ENCODE results near the gene MAP1LC3B. TPM values are rescaled to one million over a fixed set of nuclear protein-coding genes. Genes with fewer than 3 reads are reported as not detected.
"Not testable (repeated sequence)": the region's sequence is repeated elsewhere in the genome, so short reads cannot be mapped to it uniquely, and the experiment has no call there.

Gene MAP1LC3B
- total RNA-seq, 2 donors from 2014 or later: 57.3 to 69.1 TPM

DNA sequence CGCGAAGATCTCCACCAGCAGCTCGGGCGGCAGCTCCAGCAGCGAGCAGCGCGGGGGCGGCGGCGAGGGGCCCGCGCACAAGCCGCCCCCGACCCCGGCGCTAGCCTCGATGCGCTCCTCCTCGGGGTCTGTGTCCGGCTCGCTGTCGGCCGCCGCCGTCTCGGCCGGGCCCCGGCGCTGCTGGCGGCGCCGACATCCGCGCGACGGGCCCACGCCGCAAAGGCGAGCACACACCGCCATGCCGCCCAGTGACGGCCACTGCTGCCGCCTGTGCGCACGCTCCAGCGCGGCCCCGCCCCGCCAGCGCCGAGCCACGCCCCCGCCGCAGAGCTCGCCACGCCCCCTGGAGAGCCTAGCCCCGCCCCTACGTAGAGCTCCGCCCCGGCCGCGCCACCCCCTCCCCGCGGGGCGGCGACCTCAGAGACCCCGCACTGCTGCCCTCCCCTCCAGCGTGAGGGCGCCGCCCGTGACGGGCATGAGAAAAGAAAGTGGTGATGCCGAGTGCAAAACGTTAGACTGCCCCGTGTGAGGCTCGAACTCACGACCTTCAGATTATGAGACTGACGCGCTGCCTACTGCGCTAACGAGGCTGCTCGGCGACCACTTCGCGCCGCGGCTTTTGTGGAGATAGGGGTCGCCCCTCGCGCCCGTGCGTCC, 8.5 kb upstream of the MAP1LC3B start, which contains the start of gene FBXO31:
FBXO31 (minus strand) TSS at position 272 of the 657 bp plus-strand sequence; CDS start at position 240, 32 bp downstream.
- peak; percentile 65 for ATAC-seq (replicated peaks)
- Mint-ChIP-seq H3K27ac (peak within 1 kb of the TSS; percentile 100), H3K9me3 (no peaks in the 10 kb centered on the region), H3K4me1 (peaks cover 30% of the 10 kb centered on the region), H3K27me3 (no peaks in the 10 kb centered on the region), H3K36me3 (ENCODE audit: low read depth) (peaks cover 25% of the 10 kb centered on the region), H3K4me3 (peak within 1 kb of the TSS; percentile 92)

DNA sequence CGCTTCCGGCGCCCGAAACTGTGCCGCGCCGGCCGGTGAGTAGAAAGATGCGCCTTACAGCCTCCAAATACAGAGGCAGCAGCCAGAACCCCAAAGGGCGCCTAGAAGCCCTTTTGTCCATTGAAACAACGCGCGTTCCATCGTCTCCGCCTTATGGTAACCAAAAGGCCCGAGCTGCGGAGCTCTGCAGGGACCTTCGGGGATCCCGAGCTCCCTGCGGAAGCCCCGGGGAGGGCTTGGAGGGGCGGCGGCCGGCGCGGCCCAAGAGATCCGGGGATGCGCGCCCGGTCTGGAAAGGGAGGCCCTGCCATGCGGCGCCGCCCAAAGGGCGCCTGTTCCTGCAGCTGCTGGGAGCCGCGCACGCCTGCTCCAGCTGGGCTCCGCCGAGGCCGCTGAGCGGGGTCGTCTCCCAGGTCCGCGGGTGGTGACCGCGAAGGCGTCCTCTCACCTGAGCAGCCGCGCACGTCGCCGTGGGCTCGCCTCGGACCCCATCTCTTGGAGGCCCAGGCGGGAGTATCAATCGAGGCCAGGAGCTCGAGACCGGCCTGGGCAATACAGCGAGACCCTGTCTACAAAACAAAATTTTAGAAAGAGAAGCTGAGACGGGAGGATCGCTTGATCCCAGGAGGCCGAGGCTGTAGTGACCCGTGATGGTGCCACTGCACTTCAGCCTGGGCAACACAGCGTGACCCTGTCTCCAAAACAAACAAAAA, 7.8 kb upstream of the MAP1LC3B start:
- no peaks in the 10 kb centered on the region for H3K9me3 Mint-ChIP-seq
- H3K27me3 Mint-ChIP-seq: no peaks in the 10 kb centered on the region
- peak overlapping the region; percentile 85 for H3K4me3 Mint-ChIP-seq
- peaks cover 20% of the 10 kb centered on the region for H3K36me3 Mint-ChIP-seq (ENCODE audit: low read depth)
- peak overlapping the region; percentile 100 for H3K27ac Mint-ChIP-seq
- H3K4me1 Mint-ChIP-seq: peaks cover 31% of the 10 kb centered on the region
- ATAC-seq (replicated peaks): peak; percentile 1

DNA sequence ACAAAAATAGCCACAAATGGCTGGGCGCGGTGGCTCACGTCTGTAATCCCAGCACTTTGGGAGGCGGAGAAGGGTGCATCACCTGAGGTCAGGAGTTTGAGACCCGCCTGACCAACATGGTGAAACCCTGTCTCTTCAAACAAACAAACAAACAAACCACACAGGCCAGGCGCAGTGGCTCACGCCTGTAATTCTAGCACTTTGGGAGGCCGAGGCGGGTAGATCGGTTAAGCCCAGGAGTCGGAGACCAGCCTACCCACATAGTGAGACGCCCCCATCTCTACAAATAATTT, 7.3 kb upstream of the MAP1LC3B start:
- H3K27me3 Mint-ChIP-seq; ATAC-seq (replicated peaks); H3K9me3 Mint-ChIP-seq: not testable (repeated sequence)
- Mint-ChIP-seq H3K36me3 (ENCODE audit: low read depth) (peaks cover 18% of the 10 kb centered on the region), H3K27ac (peak overlapping the region; percentile 100), H3K4me1 (peaks cover 33% of the 10 kb centered on the region), H3K4me3 (peak overlapping the region; percentile 85)

DNA sequence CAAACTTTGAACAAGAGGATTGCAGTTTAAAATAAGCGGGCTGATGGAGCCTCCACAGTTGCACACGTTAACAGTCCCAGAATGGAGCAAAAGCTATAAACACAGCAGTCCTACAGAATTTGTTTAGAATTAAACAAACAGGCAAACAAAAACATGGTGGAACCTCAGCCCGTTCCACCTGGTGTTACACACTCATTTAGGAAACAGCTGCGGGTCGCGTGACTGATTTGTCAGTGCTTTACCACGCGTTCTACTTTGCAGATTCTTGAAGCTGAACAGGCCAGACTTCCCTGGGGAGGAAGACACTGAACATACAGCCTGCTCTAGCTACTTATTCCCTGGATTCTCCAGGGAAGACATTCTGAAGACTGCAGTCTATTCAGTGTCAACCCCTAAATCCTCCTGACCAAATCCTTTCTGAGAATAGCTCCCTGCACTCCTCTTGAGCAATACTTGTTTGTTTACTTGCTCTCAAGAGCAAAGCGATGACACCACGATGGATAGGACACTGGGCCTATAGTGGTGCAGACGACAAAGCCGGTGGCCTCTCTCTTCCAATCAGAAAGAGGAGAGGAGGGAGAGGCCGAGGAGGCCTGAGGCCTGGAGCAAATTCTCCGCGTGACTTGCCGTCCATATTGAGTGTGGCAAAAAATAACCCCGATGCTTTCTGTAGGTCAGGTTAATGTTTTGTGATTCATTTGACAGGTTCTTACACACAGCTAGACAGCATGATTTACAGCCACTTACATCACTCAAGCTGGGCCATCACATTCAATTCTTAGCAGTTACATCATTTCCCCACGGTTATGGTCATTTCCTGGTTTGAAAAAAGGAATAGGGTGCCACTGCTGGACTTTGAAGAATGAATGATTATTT, 4.0 kb upstream of the MAP1LC3B start:
- peaks cover 11% of the 10 kb centered on the region for H3K36me3 Mint-ChIP-seq (ENCODE audit: low read depth)
- no peaks in the 10 kb centered on the region for H3K27me3 Mint-ChIP-seq
- peak; percentile 75 for ATAC-seq (replicated peaks)
- no peaks in the 10 kb centered on the region for H3K9me3 Mint-ChIP-seq
- peak overlapping the region; percentile 88 for H3K27ac Mint-ChIP-seq
- peak overlapping the region; percentile 77 for H3K4me3 Mint-ChIP-seq
- peaks cover 18% of the 10 kb centered on the region for H3K4me1 Mint-ChIP-seq

DNA sequence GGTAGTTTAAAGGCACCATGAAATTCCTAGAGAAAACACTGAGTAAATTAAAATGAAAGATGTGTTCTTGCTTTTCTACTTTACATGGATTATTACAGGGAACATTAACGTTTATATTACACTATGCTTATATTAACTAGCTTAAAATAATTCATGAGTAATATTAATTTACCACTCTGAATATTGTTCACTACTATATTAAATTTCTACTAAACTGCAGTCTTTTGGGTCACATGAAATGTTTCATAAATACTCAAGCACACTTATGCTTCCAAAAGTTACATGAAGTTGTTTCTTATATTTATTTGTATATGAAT, 3.4 kb upstream of the MAP1LC3B start:
- Mint-ChIP-seq H3K27me3 (no peaks in the 10 kb centered on the region), H3K4me1 (peaks cover 23% of the 10 kb centered on the region), H3K4me3 (peak overlapping the region; percentile 77), H3K9me3 (no peaks in the 10 kb centered on the region), H3K36me3 (ENCODE audit: low read depth) (peaks cover 14% of the 10 kb centered on the region), H3K27ac (peak overlapping the region; percentile 88)
- no peak for ATAC-seq (replicated peaks)

DNA sequence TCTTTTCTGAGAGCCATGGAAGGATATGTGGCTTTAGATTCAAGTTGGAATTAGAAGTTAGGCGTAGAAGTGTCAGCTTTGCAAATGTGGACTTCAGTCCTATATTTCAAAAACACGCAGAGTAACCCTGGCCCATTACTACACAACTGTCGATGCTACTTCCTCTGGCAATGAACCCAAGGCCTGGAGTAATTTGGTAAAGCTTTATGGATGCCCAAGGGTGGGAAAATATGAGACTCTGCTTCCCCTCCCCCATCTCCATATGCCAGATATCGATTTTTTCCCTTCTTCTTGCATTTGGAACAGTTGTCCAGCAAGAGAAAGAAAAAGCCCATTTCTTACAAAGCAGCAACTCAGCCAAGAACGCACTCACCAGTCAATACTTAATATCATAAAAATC, 2.9 kb upstream of the MAP1LC3B start:
- no peaks in the 10 kb centered on the region for H3K27me3 Mint-ChIP-seq
- H3K4me3 Mint-ChIP-seq: peak overlapping the region; percentile 77
- peak overlapping the region; percentile 84 for H3K27ac Mint-ChIP-seq
- ATAC-seq (replicated peaks): no peak
- peaks cover 14% of the 10 kb centered on the region for H3K36me3 Mint-ChIP-seq (ENCODE audit: low read depth)
- no peaks in the 10 kb centered on the region for H3K9me3 Mint-ChIP-seq
- H3K4me1 Mint-ChIP-seq: peaks cover 24% of the 10 kb centered on the region

DNA sequence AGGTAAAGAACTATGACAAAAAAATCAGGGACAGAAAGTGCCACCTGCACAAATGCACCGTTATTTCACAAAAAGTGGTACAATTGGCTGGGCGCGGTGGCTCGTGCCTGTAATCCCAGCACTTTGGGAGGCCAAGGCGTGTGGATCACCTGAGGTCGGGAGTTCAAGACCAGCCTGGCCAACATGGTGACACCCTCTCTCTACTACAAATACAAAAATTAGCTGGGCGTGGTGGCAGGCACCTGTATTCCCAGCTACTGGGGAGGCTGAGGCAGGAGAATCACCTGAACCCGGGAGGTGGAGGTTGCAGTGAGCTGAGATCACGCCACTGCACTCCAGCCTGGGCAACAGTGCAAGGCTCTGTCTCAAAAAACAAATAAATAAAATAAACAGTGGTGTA, 2.2 kb upstream of the MAP1LC3B start:
- not testable (repeated sequence) for H3K27me3 Mint-ChIP-seq; ATAC-seq (replicated peaks); H3K9me3 Mint-ChIP-seq
- Mint-ChIP-seq H3K4me1 (peaks cover 31% of the 10 kb centered on the region), H3K4me3 (peak overlapping the region; percentile 77), H3K27ac (peak overlapping the region; percentile 84), H3K36me3 (ENCODE audit: low read depth) (peaks cover 20% of the 10 kb centered on the region)

DNA sequence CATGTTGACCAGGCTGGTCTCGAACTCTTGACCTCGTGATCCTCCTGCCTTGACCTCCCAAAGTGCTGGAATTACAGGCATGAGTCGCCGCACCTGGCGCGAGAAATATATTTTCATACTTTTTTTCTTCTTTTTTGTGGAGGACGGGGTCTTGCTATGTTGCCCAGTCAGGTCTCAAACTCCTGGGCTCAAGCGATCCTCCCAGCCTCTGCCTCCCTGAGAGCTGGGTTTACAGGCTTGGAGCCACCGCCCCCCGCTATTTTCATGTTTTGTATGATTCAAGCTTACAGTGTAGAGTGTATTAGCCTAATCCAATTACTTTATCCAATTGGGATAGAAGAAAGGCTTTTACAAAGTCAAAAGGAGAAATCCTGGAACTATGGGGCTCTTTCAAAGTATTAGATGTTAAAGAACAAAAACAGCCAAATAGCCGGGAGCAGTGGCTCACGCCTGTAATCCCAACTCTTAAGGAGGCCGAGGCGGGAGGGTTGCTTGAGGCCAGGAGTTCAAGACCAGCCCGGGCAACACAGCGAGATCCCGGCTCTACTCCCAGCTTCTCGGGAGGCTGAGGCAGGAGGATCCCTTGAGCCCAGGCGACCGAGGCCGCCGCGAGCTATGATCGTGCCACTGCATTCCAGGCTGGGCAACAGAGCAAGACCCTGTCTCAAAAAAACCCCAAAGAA, 1.4 kb upstream of the MAP1LC3B start:
- H3K36me3 Mint-ChIP-seq (ENCODE audit: low read depth): peaks cover 28% of the 10 kb centered on the region
- peak overlapping the region; percentile 81 for H3K4me3 Mint-ChIP-seq
- H3K27ac Mint-ChIP-seq: peak overlapping the region; percentile 84
- H3K27me3 Mint-ChIP-seq: no peaks in the 10 kb centered on the region
- ATAC-seq (replicated peaks): no peak
- H3K9me3 Mint-ChIP-seq: no peaks in the 10 kb centered on the region
- peaks cover 37% of the 10 kb centered on the region for H3K4me1 Mint-ChIP-seq

DNA sequence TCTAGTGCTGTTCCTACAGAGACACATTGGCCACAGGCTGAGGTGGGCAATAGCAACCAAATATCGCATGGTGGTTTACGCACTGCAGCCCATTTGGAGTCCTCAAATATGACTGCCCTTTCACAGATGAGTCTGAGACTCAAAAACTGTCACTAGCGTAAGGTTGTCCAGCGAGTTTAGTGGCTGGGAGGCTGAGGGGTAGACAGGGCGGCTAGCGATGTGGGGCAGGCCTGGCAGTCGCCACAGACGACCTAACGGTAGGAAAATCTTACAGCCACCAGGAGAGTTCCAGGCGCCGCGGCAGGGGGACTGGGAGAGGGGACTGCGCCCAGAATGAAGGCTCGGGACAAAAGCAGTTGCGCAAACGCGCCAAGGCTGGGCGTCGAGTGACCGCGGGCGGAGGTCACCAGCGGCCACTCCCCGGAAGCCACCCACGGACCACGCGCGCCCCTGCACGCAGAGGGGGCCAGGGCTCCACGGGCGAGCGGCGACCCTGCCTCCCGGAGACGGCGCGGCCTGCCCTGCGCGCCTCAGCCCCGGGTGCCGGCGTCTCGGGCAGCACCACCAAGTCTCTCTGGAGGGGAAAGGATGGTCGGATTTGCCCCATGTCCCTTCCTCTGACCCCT, 699 bp upstream of the MAP1LC3B start:
- ATAC-seq (replicated peaks): peak; percentile 19
- H3K4me1 Mint-ChIP-seq: peaks cover 39% of the 10 kb centered on the region

DNA sequence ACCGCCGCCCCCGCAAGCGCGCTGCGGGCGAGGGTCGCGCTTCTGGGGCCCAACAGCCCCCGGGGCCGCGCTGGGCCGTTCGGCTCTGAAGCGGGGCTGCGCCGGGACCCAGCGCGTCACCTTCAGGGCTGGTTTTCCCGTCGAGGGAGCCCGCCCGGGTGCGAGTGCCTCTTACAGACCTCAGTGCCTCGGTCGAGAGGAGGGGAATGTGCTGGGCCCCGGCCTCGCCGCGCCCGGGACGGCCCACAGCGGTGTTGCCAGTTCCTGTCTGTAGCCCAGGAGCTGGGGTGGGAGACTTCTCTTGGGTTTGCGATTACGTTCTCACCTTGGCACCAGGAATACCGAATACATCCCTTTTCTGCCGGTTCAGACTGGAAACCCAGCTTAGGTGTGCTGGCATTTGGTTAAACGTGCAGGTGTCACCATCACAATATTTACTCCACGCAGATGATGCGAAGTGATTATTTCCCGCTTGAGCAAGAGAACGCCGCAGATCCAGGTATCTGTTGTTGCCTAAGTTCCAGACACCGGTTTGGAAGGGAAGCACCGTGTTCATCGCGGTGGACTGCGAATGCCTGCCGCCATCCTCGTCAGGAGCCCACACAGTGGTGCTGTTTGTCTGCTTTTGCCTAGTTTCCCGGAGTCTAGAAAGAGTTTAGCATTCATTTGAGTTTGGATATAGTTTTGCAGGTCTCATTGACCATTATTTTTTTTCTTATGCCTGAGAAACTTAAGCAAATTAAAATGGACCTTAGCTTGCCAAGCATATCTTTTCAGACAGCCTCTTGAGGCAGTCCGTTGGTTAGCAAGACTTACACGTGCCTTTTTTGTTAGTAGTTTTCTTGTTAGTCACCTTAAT, 914 bp downstream of the MAP1LC3B start:
- no peak for ATAC-seq (replicated peaks)
- H3K4me1 Mint-ChIP-seq: peaks cover 32% of the 10 kb centered on the region
- H3K4me3 Mint-ChIP-seq: peak overlapping the region; percentile 90
- peak overlapping the region; percentile 90 for H3K27ac Mint-ChIP-seq
- no peaks in the 10 kb centered on the region for H3K27me3 Mint-ChIP-seq
- H3K9me3 Mint-ChIP-seq: no peaks in the 10 kb centered on the region
- peaks cover 50% of the 10 kb centered on the region for H3K36me3 Mint-ChIP-seq (ENCODE audit: low read depth)

More for the DNA sequence above, 699 bp upstream of the MAP1LC3B start:
- peak overlapping the region; percentile 84 for H3K27ac Mint-ChIP-seq
- H3K27me3 Mint-ChIP-seq: no peaks in the 10 kb centered on the region
- no peaks in the 10 kb centered on the region for H3K9me3 Mint-ChIP-seq
- H3K36me3 Mint-ChIP-seq (ENCODE audit: low read depth): peaks cover 34% of the 10 kb centered on the region
- peak overlapping the region; percentile 81 for H3K4me3 Mint-ChIP-seq

DNA sequence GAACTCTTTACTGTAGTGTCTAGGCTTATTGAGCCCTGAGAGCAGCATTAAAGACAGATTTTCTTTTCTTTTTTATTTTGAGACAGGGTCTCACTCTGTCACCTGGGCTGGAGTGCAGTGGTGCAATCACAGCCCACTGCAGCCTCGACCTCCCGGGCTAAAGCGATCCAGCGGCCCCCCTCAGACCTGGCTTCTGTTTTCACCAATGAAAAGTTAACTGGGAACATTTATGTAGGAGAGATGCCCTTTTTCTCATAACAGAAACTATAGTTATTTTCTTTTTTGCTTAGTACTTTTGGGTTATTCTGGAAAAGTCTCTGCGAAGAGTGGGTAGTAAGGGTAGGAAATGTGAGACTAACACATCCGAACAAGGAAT, 1.5 kb downstream of the MAP1LC3B start:
- H3K27ac Mint-ChIP-seq: peak overlapping the region; percentile 90

DNA sequence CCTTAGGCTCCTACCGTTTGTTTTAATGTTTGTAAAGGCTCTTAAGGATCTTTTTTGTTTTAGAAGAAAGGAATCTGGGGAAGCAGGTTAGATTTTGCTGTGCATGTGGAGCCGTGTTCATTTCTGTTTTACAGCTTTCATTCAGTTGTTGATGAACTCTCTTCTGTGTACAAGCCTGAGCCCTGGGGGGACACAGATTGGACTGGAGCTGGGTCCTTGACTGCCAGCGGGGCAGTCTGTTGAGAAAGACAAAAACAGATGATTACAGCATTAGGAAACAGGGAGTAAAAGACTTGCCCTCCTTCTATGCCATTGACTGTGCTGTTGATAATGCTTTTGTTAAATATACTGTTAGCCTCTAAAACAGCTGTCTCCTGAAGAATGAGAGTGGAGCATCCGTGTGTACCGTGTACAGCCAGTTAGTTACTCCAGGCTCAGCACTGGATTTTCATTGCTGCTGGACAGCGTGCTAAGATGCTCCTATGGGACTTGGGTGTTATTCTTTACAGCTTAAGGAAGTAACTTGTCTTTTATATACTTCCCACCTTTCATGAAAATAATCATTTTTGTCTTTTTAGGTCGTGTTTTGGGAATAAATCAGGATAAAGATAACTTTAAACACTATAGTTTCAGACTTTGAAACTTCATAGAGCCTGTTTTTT, 3.2 kb downstream of the MAP1LC3B start:
- no peak for ATAC-seq (replicated peaks)
- Mint-ChIP-seq H3K4me3 (peak overlapping the region; percentile 90), H3K36me3 (ENCODE audit: low read depth) (peaks cover 73% of the 10 kb centered on the region), H3K27ac (peak overlapping the region; percentile 90), H3K27me3 (no peaks in the 10 kb centered on the region), H3K4me1 (peaks cover 29% of the 10 kb centered on the region), H3K9me3 (no peaks in the 10 kb centered on the region)

More for the DNA sequence above, 1.5 kb downstream of the MAP1LC3B start:
- H3K9me3 Mint-ChIP-seq: no peaks in the 10 kb centered on the region
- H3K4me3 Mint-ChIP-seq: peak overlapping the region; percentile 90
- no peaks in the 10 kb centered on the region for H3K27me3 Mint-ChIP-seq
- ATAC-seq (replicated peaks): no peak
- H3K36me3 Mint-ChIP-seq (ENCODE audit: low read depth): peaks cover 57% of the 10 kb centered on the region
- peaks cover 32% of the 10 kb centered on the region for H3K4me1 Mint-ChIP-seq
